GM23248 (cell line): Measurements from ENCODE around the gene PRR5.
"Not testable (repeated sequence)": the region's sequence is repeated elsewhere in the genome, so short reads cannot be mapped to it uniquely, and the experiment has no call there.

Experiments used
- EZH2 ChIP-seq: fragments of 200-600 bp; sonication (generic); IDR thresholded peaks from 2 replicates; pipeline ENCODE4 v1.6.1; 2018; ENCODE audit warnings: antibody characterized with exemption, mild to moderate bottlenecking; ENCODE audit not compliant: insufficient read depth, poor library complexity, severe bottlenecking
- EZH2phosphoT487 ChIP-seq: fragments of 200-600 bp; sonication (generic); IDR thresholded peaks from 2 replicates; pipeline ENCODE4 v1.6.1; 2018; ENCODE audit warnings: antibody characterized with exemption, moderate library complexity, mild to moderate bottlenecking, low read depth; ENCODE audit not compliant: insufficient read depth

- TF ChIP-seq EZH2phosphoT487, EZH2: not testable (repeated sequence)
These were observed 26.0 kb upstream of the PRR5 start for GRCh38 chr22:44676066-44676440.
